ENCODE data around the gene SLC25A29. TPM values are rescaled to one million over a fixed set of nuclear protein-coding genes. Genes with fewer than 3 reads are reported as not detected.
A peak's percentile ranks its signal among the peaks of the same experiment; 100 is the strongest.

SLC25A29 gene
- total and polyA plus RNA-seq, 12 donors = 11.0 to 70.7 (median 23.6) TPM

DNA sequence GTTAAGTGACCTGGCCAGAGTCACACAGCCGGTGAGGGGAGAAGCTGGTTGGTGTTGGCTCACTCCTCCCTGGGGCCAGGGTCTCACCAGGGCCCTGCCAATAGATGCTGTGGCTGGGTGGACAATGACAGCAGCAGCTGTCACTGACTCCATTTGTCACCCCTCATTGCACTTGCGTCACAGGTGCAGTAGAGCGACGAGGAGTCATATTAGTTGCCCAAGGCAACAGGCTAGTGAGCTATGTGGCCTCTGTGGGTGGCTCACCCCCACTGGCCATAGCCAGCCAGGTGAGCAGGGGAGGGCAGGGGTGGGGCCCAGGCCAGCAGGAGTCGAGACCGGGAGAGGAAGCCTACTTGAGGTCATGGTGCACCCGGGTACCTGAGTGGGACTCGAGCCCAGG, 26.6 kb upstream of the SLC25A29 start:
- H3K4me1 ChIP-seq = no peaks in the 10 kb centered on the region
- H3K27ac ChIP-seq = no peak overlapping the region
- DNase-seq (no peak), ATAC-seq (peak in 2 of 8 donors; percentile 6 to 20)
- intact Hi-C loops (cut with DNase I) = no loop called here
- H3K27me3 ChIP-seq = no peaks in the 10 kb centered on the region
- H3K9me3 ChIP-seq = no peaks in the 10 kb centered on the region
- TF ChIP-seq, protein P1, sequence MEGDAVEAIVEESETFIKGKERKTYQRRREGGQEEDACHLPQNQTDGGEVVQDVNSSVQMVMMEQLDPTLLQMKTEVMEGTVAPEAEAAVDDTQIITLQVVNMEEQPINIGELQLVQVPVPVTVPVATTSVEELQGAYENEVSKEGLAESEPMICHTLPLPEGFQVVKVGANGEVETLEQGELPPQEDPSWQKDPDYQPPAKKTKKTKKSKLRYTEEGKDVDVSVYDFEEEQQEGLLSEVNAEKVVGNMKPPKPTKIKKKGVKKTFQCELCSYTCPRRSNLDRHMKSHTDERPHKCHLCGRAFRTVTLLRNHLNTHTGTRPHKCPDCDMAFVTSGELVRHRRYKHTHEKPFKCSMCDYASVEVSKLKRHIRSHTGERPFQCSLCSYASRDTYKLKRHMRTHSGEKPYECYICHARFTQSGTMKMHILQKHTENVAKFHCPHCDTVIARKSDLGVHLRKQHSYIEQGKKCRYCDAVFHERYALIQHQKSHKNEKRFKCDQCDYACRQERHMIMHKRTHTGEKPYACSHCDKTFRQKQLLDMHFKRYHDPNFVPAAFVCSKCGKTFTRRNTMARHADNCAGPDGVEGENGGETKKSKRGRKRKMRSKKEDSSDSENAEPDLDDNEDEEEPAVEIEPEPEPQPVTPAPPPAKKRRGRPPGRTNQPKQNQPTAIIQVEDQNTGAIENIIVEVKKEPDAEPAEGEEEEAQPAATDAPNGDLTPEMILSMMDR (IDR thresholded peaks at IDR 0.05) = no peak
- H3K36me3 ChIP-seq = peaks cover 0 to 57% (median 26%) of the 10 kb centered on the region in 9 donors
- WGBS, 2 donors = 87 to 91% methylated on average over 8 of the region's 8 CpGs
- H3K4me3 ChIP-seq = no peak overlapping the region

DNA sequence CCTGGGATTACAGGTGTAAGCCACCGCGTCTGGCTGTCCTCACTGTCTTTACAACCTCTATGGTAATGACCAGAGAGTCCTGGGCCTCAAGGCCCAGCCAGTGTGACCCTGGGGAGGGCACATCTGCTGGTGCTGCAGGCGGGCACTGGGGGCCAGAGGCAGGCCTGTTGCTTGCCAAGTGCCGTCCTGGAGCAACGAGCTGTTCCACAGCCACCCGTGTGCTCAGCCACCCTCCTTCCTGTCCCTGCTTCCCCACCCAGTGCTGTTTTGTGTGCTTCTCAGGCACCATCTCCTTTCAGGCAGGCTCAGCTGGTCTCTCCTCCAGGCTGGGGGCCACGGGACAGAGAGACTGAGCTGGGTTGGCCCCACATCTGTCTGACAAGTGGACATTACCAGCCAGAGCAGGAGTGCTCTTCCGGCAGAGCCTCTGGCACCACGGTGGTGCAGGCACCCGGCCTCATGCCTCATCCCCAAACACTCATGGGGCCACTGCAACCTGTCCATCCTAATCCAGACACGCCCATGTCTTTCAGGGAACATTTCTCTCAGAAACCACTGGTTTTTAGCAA, 25.9 kb upstream of the SLC25A29 start:
- peaks cover 0 to 51% (median 22%) of the 10 kb centered on the region in 9 donors for H3K36me3 ChIP-seq
- no peaks in the 10 kb centered on the region for H3K4me1 ChIP-seq
- TF ChIP-seq, protein P1 (IDR thresholded peaks at IDR 0.05) = no peak
- 84 to 85% methylated on average over 11 of the region's 11 CpGs for WGBS, 2 donors
- H3K9me3 ChIP-seq = no peaks in the 10 kb centered on the region
- H3K27ac ChIP-seq = no peak overlapping the region
- H3K4me3 ChIP-seq = no peak overlapping the region
- DNase-seq (no peak), ATAC-seq (peak in 2 of 8 donors; percentile 6 to 9)
- intact Hi-C loops (cut with DNase I) = no loop called here
- H3K27me3 ChIP-seq = no peaks in the 10 kb centered on the region

DNA sequence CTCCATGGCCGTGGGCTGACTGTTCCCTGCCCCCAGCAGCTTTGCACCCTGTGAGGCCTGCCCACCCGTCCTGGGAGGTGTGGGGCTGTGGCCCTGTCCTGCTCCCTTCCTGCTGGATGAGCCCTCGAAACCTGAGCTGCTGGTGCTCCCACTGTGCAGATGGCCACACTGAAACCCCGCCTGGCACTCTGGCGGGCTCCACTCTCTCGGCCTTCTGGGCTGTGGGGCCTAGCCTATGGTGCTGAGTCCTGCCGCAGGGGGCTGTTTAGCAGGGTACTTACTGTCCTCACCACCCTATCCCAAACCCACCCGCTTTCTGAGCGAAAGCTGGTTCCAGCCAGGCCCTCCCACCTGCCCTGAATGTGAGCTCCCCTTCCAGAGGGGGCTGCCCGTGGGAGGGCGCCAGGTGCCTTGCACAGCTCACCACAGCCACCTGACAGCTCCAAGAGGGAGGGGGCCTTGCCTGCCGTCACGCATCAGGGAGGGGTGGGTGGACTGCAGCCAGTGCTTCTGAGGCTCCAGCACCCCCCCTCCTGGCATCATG, 24.2 kb upstream of the SLC25A29 start:
- WGBS, 2 donors = 84 to 88% methylated on average over 13 of the region's 13 CpGs
- ATAC-seq (no peak), DNase-seq (no peak)
- H3K36me3 ChIP-seq = peaks cover 0 to 34% (median 11%) of the 10 kb centered on the region in 9 donors
- H3K4me1 ChIP-seq = no peaks in the 10 kb centered on the region
- no peak overlapping the region for H3K4me3 ChIP-seq
- H3K27ac ChIP-seq = no peak overlapping the region
- intact Hi-C loops (cut with DNase I) = no loop called here
- TF ChIP-seq, protein P1 (IDR thresholded peaks at IDR 0.05) = no peak
- H3K9me3 ChIP-seq = no peaks in the 10 kb centered on the region
- H3K27me3 ChIP-seq = no peaks in the 10 kb centered on the region

DNA sequence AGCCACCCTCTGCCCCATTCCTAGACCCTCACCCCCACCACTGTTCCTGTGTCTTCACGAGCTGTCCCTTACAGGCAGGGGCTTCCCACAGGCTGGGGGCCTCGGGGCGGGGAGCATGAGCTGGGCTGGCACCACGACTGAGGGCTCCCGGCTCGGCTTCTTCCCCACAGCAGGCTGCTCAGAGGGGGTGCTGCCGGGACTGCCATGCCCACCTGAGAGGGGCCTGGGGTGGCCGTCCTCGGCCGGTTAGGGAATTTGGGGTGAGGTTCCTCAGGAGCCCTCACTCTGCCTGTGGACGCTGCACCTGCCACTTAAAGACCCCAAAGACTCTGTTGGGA, 23.7 kb upstream of the SLC25A29 start:
- peaks cover 0 to 29% (median 7%) of the 10 kb centered on the region in 9 donors for H3K36me3 ChIP-seq
- H3K9me3 ChIP-seq = no peaks in the 10 kb centered on the region
- intact Hi-C loops (cut with DNase I) = no loop called here
- H3K27me3 ChIP-seq = no peaks in the 10 kb centered on the region
- WGBS, 2 donors = 84 to 86% methylated on average over 11 of the region's 11 CpGs
- DNase-seq (no peak), ATAC-seq (no peak)
- no peaks in the 10 kb centered on the region for H3K4me1 ChIP-seq
- TF ChIP-seq, protein P1 (IDR thresholded peaks at IDR 0.05) = no peak
- no peak overlapping the region for H3K4me3 ChIP-seq
- no peak overlapping the region for H3K27ac ChIP-seq
